KBM-7 (cell line): ENCODE data around the gene C1QTNF5.

Experiments used
- DNase-seq: peaks from one replicate; pipeline ENCODE4 v3.0.0-alpha.2; 2015
- in situ Hi-C: fragments of 300-500 bp; cut with MboI; formaldehyde crosslinking; loops from 2 replicates; pipeline ENCODE4 v1.14.3; 2020; ENCODE audit warnings: low sequenced_read_pairs, low pct_unique_long_range_greater_than_20kb, mixed read lengths

The C1QTNF5 gene

DNA sequence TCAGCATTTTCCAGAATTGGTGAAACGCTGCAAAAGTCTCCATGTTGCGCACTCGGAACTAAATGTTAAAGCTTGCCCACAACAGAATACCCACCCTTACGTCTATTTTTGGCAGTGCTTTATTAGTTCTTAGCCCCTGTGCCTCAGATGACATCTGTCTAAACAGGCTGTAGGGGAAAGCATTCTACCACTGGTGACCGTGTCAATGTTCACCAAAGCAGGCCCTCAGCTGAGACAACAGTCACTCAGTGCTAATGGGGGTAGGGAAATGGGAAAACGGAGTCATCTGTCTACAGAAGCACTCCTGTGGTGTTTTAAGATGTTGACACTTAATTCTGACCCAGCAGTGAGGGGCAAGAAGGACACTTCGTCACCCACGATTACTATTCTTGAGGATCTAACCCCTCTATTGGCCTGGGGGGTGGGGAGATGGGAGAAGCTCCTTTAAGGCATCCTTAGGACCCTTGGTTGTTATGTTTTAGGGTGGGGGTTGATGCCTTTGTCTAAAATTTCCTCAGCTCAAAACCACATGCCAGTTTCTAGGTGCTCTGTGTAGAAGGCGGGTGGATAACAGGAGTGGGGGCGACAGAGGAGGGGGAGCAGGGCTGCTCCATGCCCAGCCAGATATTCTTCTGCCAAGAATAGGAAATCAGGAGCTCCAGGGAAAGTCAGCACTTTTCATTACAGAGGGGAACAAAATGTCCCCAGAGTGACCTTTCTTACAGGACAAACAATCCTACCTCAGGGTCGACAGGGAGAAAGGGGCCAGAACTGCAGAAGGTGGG, 21.4 kb upstream of the C1QTNF5 start:
- no peak for DNase-seq
- in situ Hi-C loops: no loop called here

DNA sequence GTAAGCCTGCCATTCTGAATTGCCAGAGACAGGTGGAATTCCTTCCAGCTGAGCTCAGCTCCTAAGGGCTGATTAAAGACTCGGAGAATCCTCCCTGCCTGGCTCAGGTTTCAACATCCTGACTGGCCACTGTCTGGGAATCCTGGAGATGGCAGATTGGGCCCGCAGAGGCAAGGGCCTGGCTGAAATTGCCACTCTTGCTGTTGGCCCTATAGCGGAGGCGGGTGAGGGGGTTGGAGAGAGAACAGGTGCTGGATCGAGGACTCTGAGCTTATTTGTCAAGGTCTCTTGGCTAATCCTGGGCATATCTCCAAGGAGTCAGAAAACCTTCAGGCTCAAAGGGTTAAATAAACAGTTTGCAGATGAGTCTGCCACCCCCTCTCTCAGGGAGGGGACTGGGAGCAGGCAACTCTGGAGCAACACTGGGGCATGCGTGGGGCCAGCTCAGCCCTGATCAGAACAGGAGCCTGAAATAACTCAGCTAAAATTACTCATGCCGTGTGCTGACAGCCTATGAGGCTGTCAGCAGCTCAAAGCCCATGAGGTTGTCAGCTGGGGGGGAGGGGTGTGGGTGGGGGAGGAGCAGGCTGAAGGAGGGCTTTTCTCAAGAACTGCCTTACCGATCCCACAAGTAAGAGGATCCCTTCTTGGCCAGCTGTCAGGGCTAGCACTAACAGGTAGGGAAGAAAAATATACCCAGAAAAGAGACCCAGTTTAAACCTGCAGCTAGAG, 20.5 kb upstream of the C1QTNF5 start:
- in situ Hi-C loops: no loop called here
- DNase-seq: peak; percentile 43

DNA sequence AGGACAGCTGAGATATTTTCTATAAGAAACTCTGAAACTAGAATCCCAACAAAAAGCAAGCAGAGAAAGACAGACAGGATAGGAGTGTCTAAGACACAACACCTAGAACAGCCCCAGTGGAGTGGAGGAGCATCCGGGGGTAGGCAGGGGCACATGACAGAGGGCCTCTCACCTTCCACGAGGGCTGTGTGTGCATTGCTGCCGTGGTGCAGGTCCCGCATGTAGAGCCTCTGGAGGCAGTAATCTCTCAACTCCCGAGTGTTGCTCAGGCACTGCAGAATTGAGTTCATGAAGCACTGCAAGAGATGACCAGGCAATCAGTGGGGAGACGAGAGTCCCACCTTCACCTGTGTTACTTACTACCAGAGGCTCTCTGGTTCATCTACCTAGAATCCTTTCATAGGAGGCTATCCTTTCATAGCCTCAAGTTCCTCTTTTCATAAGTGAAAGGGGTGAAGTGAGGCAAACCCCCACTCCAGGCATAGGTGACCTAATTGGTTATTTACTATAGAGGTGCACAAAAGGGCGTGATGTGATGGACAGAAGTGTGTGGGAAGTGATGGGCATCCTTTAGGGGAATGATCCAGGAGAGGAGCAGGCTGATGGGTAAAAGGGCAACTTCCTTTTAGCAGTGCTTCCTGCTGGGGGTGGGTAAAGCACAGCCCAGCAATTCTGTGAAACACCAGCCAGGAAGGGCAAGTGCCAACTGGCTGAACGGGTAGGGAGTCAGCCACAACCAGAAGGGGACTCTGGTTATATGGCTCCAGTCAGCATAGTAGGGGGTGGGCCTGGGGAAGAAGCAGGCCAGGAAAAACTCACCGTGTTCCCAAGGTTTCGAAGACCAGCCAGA, 18.9 kb upstream of the C1QTNF5 start:
- in situ Hi-C loops: loop anchor here (10.0 kb wide), 1 partner anchor 115 kb away; no protein-coding TSS in a partner anchor
- DNase-seq: peak; percentile 40

DNA sequence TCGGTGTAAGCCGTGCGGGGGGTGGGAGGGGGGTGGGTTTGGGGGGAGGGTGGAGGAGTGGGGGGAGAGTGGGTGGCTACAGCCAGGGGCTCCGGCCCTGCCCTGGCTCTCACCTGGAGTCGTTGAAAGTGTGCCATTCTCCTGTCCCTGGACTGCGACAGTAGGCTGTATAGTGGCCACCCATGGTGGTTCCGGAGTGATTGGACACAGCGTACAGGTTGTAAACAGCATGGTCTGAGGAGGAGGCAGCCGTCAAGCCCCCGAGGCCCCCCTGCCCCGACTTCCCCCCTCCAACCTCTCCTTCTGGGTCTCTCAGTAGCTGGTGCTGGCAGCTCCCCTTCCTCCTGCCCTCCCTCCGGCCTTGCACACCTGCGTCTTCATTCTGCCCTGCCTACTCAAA, 16.4 kb upstream of the C1QTNF5 start:
- in situ Hi-C loops: loop anchor here (10.0 kb wide), 1 partner anchor 118 kb away; no protein-coding TSS in a partner anchor
- DNase-seq: no peak

DNA sequence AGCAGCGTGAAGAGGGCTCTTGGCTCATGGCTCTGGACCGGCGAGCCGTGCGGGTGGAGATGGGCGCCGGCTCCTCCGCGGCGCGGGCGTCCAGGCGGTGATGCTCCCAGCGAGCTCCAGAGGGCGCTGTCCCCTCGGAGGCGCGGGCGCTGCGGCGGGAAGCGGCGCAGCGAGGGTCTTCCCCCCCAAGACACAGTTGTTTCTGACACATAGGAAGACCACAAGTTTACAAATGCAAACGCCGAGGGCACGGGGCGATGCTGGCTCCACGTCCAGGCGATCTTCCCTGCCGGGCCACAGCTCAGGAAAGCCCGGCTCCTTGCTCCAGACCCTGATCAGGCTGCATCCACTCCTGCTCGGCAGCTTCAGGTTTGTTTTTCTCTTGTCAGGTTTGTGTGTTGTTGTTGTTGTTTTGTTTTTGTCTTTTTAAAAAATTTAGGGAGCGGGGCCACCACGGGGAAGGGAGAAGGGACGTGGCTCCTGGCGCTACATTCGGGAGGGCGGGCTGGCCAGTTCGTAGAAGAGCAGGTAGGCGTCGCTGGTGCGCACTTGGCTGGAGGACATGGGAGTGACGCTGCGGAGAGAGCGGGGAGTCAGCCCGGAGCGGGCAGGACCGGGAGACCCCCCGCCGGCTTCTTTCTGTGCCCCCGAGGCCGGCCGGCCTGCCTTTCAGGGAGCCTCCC, 15.8 kb upstream of the C1QTNF5 start:
- in situ Hi-C loops: loop anchor here (10.0 kb wide), 1 partner anchor 118 kb away; no protein-coding TSS in a partner anchor
- DNase-seq: peak; percentile 78

DNA sequence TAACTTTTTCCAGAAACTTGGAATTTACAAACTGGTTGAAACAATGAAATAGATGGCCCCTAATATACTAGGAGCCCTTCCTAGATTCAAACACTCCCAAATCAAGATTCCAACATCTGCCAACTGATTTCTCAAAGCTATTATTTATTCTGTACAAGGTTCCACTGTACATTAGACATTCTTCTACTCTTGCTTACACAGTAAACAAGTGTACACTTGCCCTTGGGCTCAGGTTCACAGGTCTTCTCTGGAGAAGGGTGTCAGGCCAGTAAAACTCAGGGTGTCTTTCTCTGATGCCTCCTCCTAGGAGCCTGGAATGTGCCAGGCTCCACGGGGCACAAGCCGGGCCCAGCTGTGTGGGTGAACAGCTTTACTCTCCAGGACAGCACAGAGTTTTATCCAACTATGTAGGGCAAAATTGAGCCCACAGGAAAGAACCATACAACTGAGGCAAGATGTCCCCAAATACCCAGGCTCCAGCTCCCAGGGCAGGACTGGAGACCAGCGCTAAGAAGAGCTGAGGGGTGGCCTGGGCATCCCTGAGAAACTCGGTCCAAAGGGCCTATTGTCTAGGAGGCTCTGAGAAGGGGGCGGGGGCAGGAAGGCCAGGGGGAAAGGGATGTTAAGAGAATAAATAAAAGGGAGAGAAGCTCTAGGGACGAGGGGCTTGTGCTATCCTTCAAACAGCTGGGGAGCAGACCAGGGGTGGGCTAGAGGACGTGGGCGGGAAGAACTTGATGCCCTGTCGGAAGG, 14.6 kb upstream of the C1QTNF5 start:
- in situ Hi-C loops: loop anchor here (10.0 kb wide), 1 partner anchor 120 kb away; no protein-coding TSS in a partner anchor
- DNase-seq: no peak

DNA sequence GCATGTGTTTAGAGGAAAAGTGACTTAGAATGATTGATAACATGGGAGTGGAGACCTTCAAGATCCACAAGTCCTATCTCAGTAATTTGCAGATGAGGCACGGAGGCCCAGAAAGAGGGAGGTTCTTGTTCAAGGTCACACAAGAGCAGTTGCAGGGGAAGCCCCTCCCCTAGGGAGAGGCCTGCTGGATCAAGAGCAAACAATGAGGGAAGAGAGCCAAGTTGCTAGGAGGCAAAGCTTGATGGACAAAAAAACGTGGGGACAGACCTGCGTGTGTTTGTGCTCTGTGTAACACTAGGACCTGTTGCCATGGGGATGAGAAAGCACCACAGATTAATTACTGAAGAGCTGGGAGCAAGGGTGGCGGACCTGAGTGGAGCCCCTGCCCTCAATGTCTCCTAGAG, 12.2 kb upstream of the C1QTNF5 start:
- no peak for DNase-seq
- in situ Hi-C loops: loop anchor here (10.0 kb wide), 1 partner anchor 122 kb away; no protein-coding TSS in a partner anchor

DNA sequence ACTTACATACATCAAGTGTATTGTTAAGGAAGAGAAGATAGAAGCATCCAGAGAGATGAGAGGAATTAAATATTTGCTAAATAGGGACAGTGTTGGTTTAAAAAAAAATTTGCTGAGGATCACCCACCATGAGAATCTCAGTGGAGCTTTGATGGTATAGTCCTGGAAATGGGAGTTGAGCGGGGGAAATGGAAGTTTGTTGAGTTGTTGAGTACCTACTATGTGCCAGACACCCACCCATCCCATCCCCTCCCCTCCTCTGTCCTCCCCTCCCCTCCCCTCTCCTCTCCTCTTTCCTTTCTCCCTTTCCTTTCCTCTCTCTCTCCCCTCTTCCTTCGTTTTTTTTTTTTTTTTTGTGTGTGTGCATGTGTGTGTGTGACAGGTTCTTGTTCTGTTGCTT, 10.5 kb upstream of the C1QTNF5 start:
- no peak for DNase-seq
- in situ Hi-C loops: loop anchor here (10.0 kb wide), 1 partner anchor 124 kb away; no protein-coding TSS in a partner anchor

DNA sequence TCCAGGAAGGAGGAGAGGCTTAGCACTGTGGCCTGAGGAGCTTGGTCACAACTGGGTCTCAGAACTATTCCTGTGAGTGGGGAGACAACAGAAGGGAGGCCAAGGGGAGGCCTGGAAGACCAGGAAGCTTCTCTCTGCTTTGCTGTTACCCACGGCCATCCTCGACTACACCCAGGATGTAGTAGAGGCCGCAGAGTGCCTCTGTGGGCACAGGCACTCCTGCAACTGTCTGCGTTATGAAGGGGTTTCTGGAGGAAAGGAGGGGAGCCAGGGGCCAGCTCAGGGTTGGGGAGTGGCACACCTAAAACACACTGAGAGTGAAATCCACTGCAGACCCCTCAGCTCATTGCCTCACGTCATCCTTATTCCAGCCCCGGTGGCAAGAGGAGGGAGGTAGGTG, 9.6 kb upstream of the C1QTNF5 start:
- in situ Hi-C loops: loop anchor here (10.0 kb wide), 1 partner anchor 124 kb away; no protein-coding TSS in a partner anchor
- DNase-seq: no peak

DNA sequence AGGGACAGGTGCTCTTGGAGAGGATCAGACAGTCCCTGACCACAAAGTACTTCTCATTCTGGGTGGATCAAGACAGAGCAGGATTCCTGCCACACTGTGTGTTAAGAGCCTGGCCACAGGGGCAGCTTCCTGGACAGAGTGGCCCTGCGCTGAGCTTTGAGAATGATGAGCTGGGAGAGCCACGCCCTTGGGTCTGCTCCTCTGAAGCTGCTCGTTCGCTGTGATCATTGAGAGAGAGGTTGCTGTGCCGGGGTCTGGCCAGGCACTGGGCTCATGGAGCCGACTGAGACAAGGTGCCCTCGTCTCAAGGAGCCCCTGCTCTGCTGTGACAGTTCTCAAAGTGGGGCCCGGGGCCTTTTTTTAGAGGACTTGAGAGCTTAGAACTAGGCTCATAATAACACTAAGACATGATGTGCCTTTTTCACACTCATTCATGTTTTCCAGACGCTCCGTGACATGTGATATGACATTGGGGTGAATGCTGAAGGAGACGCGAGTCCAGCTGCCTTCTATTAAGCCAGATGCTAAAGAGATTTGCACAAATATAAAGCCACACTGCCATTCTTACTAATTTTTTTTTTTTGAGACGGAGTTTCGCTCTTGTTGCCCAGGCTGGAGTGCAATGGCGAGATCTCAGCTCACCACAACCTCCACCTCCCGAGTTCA, 7.4 kb upstream of the C1QTNF5 start:
- in situ Hi-C loops: no loop called here

DNA sequence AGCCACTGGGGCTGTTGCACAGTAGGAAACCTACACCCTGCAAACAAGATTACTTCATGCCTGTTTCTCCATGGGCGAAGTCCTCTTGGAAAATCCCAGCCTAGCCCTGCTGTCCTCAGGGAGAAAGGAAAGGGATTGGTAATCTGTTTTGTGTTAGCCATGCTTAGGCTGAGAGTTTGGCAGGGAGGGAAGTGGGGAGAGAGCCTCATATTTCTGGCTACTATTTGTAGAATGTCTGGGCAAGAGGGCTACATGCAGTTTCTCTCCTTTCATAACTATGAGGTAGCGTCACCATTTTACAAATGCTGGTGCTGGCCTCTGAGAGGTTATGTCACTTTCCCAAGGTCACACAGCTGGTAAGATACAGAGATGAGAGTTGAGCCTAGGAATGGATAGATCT, 6.6 kb upstream of the C1QTNF5 start:
- DNase-seq: no peak
- in situ Hi-C loops: no loop called here

More for the DNA sequence above, 7.4 kb upstream of the C1QTNF5 start:
- no peak for DNase-seq

DNA sequence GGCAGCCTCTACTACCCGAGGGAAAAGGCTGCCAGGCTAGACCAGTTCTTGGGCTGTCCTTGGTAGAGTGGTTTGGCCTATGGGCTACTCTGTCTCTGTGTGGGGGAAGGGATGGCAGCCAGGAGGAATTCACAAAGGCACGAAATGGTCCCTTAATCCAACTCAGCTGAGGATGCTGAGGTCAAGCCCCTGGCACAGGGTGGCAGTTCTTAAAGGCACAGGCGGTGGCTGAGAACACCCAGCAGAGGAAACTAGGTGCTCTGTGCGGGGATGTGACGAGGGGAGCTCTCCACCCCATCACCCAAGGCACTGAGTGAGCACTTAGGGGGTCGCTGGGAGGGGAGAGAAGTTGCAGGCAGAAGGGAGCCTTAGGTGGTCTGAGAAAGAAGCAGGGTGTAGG, 5.9 kb upstream of the C1QTNF5 start, which contains the start of gene MFRP:
Gene MFRP (minus strand): TSS at position 101 of the 400 bp plus-strand sequence. CDS start 192 bp downstream, outside the sequence.
- DNase-seq: no peak
- in situ Hi-C loops: no loop called here

DNA sequence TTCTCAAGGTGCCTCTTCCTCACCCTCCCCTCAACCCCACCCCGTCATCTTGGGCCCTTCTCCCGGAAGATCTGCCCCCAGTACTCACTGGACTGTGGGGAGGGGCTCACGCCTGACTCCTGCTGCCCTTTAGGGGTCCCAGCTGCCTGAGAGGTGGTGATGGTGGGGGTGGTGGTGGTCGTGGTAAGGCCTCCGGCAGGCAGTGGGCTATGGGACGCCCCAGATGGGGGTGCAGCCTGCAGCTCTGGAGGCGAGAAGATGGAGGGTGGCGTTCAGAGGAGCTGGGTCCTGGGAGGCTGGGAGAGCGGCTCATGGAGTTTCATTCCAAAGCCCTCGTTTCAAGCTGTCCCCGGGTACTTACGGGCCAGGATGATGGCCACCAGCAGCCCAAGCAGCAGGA, 5.0 kb upstream of the C1QTNF5 start:
- DNase-seq: no peak
- in situ Hi-C loops: no loop called here

DNA sequence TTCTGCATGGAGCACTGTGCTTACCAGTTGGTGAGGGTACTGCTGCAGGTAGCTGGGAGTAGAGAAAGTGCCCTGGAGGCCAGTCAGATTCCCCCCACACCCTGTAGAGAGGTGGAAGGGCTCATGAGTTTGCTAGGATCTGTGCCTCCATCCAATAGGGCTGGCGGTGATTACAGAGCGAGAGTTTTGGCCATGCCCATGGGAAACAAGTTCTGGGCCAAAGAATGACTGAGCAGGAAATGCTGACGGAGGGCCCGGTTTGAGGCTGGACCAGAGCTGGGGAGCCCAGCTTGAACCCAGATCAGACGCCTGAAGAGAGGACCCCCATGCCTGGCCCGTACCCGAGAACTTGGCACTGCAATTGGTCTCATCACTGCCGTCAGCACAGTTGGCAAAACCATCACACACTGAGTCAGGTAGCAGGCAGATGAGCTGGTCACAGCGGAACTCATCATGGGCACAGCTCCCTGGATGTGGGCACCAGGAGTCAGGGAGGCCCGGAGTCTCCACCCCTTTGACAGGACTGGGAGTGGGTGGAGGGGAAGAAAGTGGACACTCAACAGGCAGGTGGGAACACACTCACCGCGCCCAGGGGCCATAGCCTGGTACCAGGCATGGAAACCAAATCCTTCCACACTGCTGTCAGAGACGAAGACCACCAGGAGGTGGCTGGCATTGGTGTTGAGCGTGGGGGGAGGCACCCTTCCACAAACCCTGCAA, 3.8 kb upstream of the C1QTNF5 start:
- DNase-seq: no peak
- in situ Hi-C loops: no loop called here

DNA sequence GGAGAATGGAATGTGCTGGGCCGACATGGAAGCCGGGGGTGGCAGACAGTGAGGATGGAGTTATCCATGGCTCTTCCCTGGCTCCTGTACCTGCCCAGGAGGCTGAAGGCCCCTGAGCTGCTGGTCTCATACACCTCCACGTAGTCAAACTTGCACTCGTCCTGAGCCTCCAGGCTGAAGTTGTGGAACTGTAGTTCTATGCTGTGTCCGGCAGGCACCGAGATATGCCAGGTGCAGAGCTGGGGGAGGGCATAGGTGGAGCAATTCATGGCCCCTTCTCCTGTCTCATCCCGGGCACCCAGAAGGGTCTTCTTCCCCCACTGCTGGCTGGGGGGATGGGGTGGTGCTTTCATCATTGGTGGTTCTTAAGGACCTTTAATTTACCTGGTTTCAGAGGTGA, 3.0 kb upstream of the C1QTNF5 start:
- in situ Hi-C loops: no loop called here
- no peak for DNase-seq

DNA sequence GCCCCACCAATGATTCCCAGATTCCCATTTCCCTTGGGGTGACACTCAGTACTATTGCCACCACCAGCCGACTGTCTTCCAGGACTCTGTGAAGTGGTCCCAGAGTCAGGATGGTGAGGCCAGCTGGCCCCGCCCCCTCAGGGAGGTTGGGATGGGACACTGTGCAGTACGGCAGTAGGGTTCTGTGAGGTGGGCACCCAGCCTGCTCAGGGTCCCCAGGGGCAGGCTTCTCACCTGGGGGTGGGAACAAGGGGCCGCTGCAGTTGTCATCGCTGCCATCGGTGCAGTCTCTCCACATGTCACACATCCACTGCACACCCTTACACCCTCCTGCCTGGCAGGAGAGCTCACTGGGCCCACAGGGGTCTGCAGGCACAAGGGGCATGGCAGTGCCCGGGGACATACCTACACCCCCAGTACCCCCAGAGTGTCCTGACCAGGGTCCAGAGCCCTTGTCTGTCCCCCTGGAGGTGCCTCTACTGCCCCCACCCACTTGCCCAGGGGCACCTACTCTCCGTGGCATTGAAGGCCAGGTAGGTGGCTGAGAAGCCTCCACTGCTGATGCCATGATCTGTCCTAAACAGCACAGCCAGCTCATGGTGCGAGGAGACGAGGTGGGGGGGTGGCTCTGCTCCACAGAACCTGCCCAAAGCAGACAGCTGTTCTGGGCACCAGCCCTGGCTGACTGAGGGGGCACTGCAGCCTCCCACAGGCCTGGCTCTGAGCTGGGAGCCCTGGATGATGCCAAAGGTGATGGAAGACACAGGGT, 1.9 kb upstream of the C1QTNF5 start:
- no peak for DNase-seq
- in situ Hi-C loops: no loop called here
